K562 (cell line): Measurements from ENCODE around the gene PELI2. TPM values are rescaled to one million over a fixed set of nuclear protein-coding genes. Genes with fewer than 3 reads are reported as not detected.

Experiments
- ATAC-seq: fragments of 200-7000 bp; cut with Tn5 transposase; 3 replicates; pipeline ENCODE4 v1.9.1; 2020; ENCODE audit warnings: moderate library complexity
- BruUV-seq: library from RNA; stranded (reverse); fragments of 400-500 nt; replicated peaks from 2 replicates; lab custom pipeline; 2021; lab: Mats Ljungman, UMichigan
- CTCF ChIA-PET: fragments of 300-600 bp; formaldehyde crosslinking; extraction: SDS; loops from one replicate; lab custom pipeline; 2021; ENCODE audit warnings: low intra/inter-chr PET ratio; lab: Yijun Ruan, JAX
- POLR2A ChIA-PET: fragments of 300-600, 350-650 bp; sonication (Branson Sonifier 250); formaldehyde crosslinking; extraction: SDS; loops from one replicate; lab custom pipeline; 2021; ENCODE audit warnings: antibody characterized with exemption, inconsistent platforms; lab: Yijun Ruan, JAX
- DNase-seq, 4 experiments: peaks; one replicate each; pipeline versions ENCODE4 v3.0.0 to v3.0.0-alpha.2; 2011 to 2018; ENCODE audit warnings: low spot score in 3 of 4, mixed read lengths in 3 of 4; ENCODE audit errors: extremely low read depth in 1 of 4
- FAIRE-seq: peaks from 2 replicates; lab custom pipeline; 2011; peaks lifted over from hg19 to GRCh38; lab: Jason Lieb, UNC
- H2AFZ ChIP-seq: 2 replicates; pipeline ENCODE4 v1.6.0; 2011; ENCODE audit warnings: low read depth, low read length, control low read depth, inconsistent platforms
- H3K27ac ChIP-seq: fragments of 200-600 bp; 3 replicates; pipeline ENCODE4 v1.8.0; 2011; ENCODE audit warnings: low read depth, mild to moderate bottlenecking, control low read depth, inconsistent platforms, low read length, moderate library complexity, mixed read lengths; ENCODE audit errors: extremely low read depth
- H3K27me3 ChIP-seq, 2 experiments: fragments of 300-600 bp in 1 of 2; 2 replicates in 1 of 2; 3 replicates in 1 of 2; pipeline versions ENCODE4 v1.6.0 to v1.8.0; 2011; ENCODE audit warnings: inconsistent platforms in 2 of 2, low read length in 2 of 2, mild to moderate bottlenecking in 1 of 2, mixed read lengths in 1 of 2, moderate library complexity in 1 of 2; ENCODE audit not compliant: control insufficient read depth in 2 of 2, insufficient read depth in 2 of 2
- H3K36me3 ChIP-seq: fragments of 300-600 bp; 3 replicates; pipeline ENCODE4 v1.8.0; 2011; ENCODE audit warnings: mild to moderate bottlenecking, low read length, inconsistent platforms; ENCODE audit not compliant: control insufficient read depth, insufficient read depth
- H3K4me1 ChIP-seq, 2 experiments: fragments of 200-600 bp in 1 of 2; replicated peaks in 1 of 2; 2 replicates in 1 of 2; 3 replicates in 1 of 2; pipeline versions ENCODE4 v1.5.1 to v1.8.0; 2011; ENCODE audit warnings: inconsistent platforms in 2 of 2, low read length in 2 of 2, mild to moderate bottlenecking in 1 of 2, mixed read lengths in 1 of 2, moderate library complexity in 1 of 2; ENCODE audit not compliant: control insufficient read depth in 2 of 2, insufficient read depth in 2 of 2
- H3K4me2 ChIP-seq: 2 replicates; pipeline ENCODE4 v1.6.1; 2011; ENCODE audit warnings: low read length, control low read depth, inconsistent platforms, mixed read lengths; ENCODE audit not compliant: insufficient read depth
- H3K4me3 ChIP-seq: fragments of 200-600 bp; sonication (generic), shearing (Covaris generic); 2 replicates; pipeline ENCODE4 v1.5.1; 2016; ENCODE audit warnings: control low read depth, inconsistent platforms
- H3K79me2 ChIP-seq: fragments of 200-600 bp; 3 replicates; pipeline ENCODE4 v1.8.0; 2011; ENCODE audit warnings: low read length, inconsistent platforms; ENCODE audit not compliant: control insufficient read depth, insufficient read depth
- H3K9ac ChIP-seq, 2 experiments: 2 replicates each; pipeline versions ENCODE4 v1.6.0 to v1.6.1; 2011; ENCODE audit warnings: low read depth in 2 of 2, low read length in 2 of 2, control low read depth in 1 of 2, inconsistent platforms in 1 of 2, mild to moderate bottlenecking in 1 of 2, mixed read lengths in 1 of 2; ENCODE audit not compliant: insufficient read depth in 1 of 2
- H3K9me1 ChIP-seq: one replicate; pipeline ENCODE4 v1.6.0; 2011; ENCODE audit warnings: inconsistent platforms, mild to moderate bottlenecking, low read length, moderate library complexity; ENCODE audit not compliant: control insufficient read depth, insufficient read depth
- H3K9me3 ChIP-seq: replicated peaks from 2 replicates; pipeline ENCODE4 v1.5.1; 2011; ENCODE audit warnings: low read depth, low read length, inconsistent platforms; ENCODE audit not compliant: control insufficient read depth, insufficient read depth
- H4K20me1 ChIP-seq: replicated peaks from 2 replicates; pipeline ENCODE4 v1.6.1; 2011; ENCODE audit warnings: low read length, inconsistent platforms, mixed read lengths; ENCODE audit not compliant: control insufficient read depth, insufficient read depth
- E2F6 ChIP-seq, 2 experiments: IDR thresholded peaks; 2 replicates each; pipeline ENCODE4 v1.6.1; 2011; ENCODE audit warnings: borderline replicate concordance in 1 of 2, control low read depth in 1 of 2, low read depth in 1 of 2, low read length in 1 of 2, mild to moderate bottlenecking in 1 of 2, mixed read lengths in 1 of 2, moderate library complexity in 1 of 2; ENCODE audit not compliant: insufficient read depth in 1 of 2, insufficient read length in 1 of 2, poor library complexity in 1 of 2, severe bottlenecking in 1 of 2; ENCODE audit errors: extremely low read depth in 1 of 2
- ETV5 ChIP-seq: sonication (generic); formaldehyde crosslinking; IDR thresholded peaks from 2 replicates; pipeline ENCODE4 v1.4.0; 2020; ENCODE audit warnings: low read depth, mild to moderate bottlenecking, missing genetic modification reagents
- FOSL1 ChIP-seq: fragments of 200-800 bp; sonication (Bioruptor generic); conservative IDR thresholded peaks from 2 replicates; pipeline ENCODE4 v1.6.1; 2016; ENCODE audit warnings: missing genetic modification characterization, missing compliant biosample characterization
- FOXK1 ChIP-seq: sonication (generic); formaldehyde crosslinking; IDR thresholded peaks from 2 replicates; pipeline ENCODE4 v1.8.0; 2022; ENCODE audit warnings: missing genetic modification reagents, mild to moderate bottlenecking, borderline replicate concordance
- NFATC3 ChIP-seq: fragments of 450-650 bp; IDR thresholded peaks from 2 replicates; pipeline ENCODE4 v1.6.1; 2017; ENCODE audit warnings: mild to moderate bottlenecking
- SMAD2 ChIP-seq: fragments of 150-350 bp; IDR thresholded peaks from 2 replicates; pipeline ENCODE4 v1.6.1; 2014; ENCODE audit warnings: low read depth, mild to moderate bottlenecking, low read length
- TRIM25 ChIP-seq: fragments of 450-650 bp; IDR thresholded peaks from 2 replicates; pipeline ENCODE4 v1.7.0; 2016; ENCODE audit warnings: borderline replicate concordance
- ZBTB2 ChIP-seq: fragments of 450-650 bp; IDR thresholded peaks from 2 replicates; pipeline ENCODE4 v1.6.1; 2016; ENCODE audit warnings: antibody characterized with exemption
- ZNF639 ChIP-seq, 2 experiments: fragments of 200-800 bp in 1 of 2; sonication (Bioruptor generic) in 1 of 2; sonication (generic) in 1 of 2; formaldehyde crosslinking in 1 of 2; IDR thresholded peaks in 1 of 2; conservative IDR thresholded peaks in 1 of 2; 2 replicates each; pipeline versions ENCODE4 v1.5.0 to v1.6.1; 2016 to 2020; ENCODE audit warnings: missing compliant biosample characterization in 1 of 2, missing genetic modification characterization in 1 of 2, missing genetic modification reagents in 1 of 2
- WGBS: fragments of 100-300 bp; shearing (Covaris generic); methylation state at CpG from one replicate; pipeline ENCODE4 v1.1.6; 2016; ENCODE audit warnings: low coverage, mixed read lengths; ENCODE audit not compliant: insufficient coverage; ENCODE audit errors: missing lambda C conversion rate; 5-methylcytosine and 5-hydroxymethylcytosine counted together
- in situ Hi-C: fragments of 300-500 bp; cut with MboI; formaldehyde crosslinking; loops from 4 replicates; pipeline ENCODE4 v1.15.0; 2018; ENCODE audit warnings: inconsistent platforms, mixed read lengths
- intact Hi-C: fragments of 100-400 bp; cut with micrococcal nuclease; formaldehyde crosslinking; loops from 2 replicates; pipeline ENCODE4 v1.14.2; 2022
- polyA plus RNA-seq, 8 experiments: library from polyadenylated mRNA; depleted of rRNA in 4 of 8; stranded (reverse) in 5 of 8; unstranded in 3 of 8; fragments of >200 nt; fragmentation: Nextera tagmentation in 2 of 8; fragmentation: Illumina TruSeq in 1 of 8; extraction: Ambion mirVana in 2 of 8; extraction: Trizol in 1 of 8; gene quantifications; 2 replicates each; pipeline versions ENCODE4 v1.2.1 to v1.2.3, GENCODE V29; 2011 to 2014; ENCODE audit warnings: inconsistent platforms in 1 of 8, missing spikeins in 1 of 8
- total RNA-seq, 7 experiments: library from RNA; depleted of rRNA in 6 of 7; stranded (reverse); fragments of >200 nt in 6 of 7; fragmentation: Illumina TruSeq in 2 of 7; extraction: Trizol in 2 of 7; gene quantifications; 2 replicates each; pipeline versions ENCODE4 v1.2.1 to v1.2.3, GENCODE V29; 2011 to 2021; ENCODE audit warnings: low replicate concordance in 1 of 7

Gene PELI2
- total and polyA plus RNA-seq, 9 of the 15 experiments (the other 6 are each of a cell fraction or from before 2014, with no cell fraction given): 0.20 to 1.5 (median 0.44) TPM

- no peak overlapping the region for H2AFZ ChIP-seq
- CTCF ChIA-PET: no interaction called here
- no peaks in the 10 kb centered on the region for H3K4me1 ChIP-seq
- no peak for ATAC-seq
- no peak overlapping the region for H3K4me2 ChIP-seq
- no peaks in the 10 kb centered on the region for H3K79me2 ChIP-seq
- H3K27me3 ChIP-seq: peaks cover 0 to 31% of the 10 kb centered on the region in 2 experiments; a peak in 3 of 5 replicates
- TF ChIP-seq ZNF639 (CRISPR knock-in tag; conservative IDR thresholded peaks at IDR 0.05 in 1 of 2, IDR thresholded peaks at IDR 0.05 in 1 of 2): no peak
- TF ChIP-seq TRIM25: no peak
- TF ChIP-seq ETV5 (CRISPR knock-in tag): no peak
- no peak for TF ChIP-seq E2F6 (IDR thresholded peaks at IDR 0.05; ENCODE audit: borderline replicate concordance in 1 of 2, extremely low read depth in 1 of 2, insufficient read depth in 1 of 2, insufficient read length in 1 of 2, low read depth in 1 of 2, low read length in 1 of 2, poor library complexity in 1 of 2, severe bottlenecking in 1 of 2)
- TF ChIP-seq SMAD2: no peak
- TF ChIP-seq FOXK1 (CRISPR knock-in tag): no peak
- TF ChIP-seq ZBTB2: no peak
- no peak for TF ChIP-seq NFATC3
- no peak for TF ChIP-seq FOSL1 (tag)
- TF ChIP-seq, all 486 proteins: peak for 0
- intact Hi-C loops (no loop called here), in situ Hi-C loops (no loop called here)
- Histone ChIP-seq H3K9ac (no peak overlapping the region), H4K20me1 (no peaks in the 10 kb centered on the region), H3K36me3 (no peaks in the 10 kb centered on the region), H3K4me3 (no peak overlapping the region), H3K27ac (no peak overlapping the region), H3K9me1 (no peaks in the 10 kb centered on the region), H3K9me3 (no peaks in the 10 kb centered on the region)
- FAIRE-seq: no peak
- BruUV-seq: no TSS peak
- WGBS: 0% methylated on average over 3 of the region's 3 CpGs
- POLR2A ChIA-PET: interaction anchor here (1.1 kb wide), 1 partner anchor 9 kb away, joined by 5 read pairs; no protein-coding TSS in a partner anchor
- DNase-seq: no peak
Observed at GRCh38 chr14:56292970-56293369, 174.8 kb downstream of the PELI2 start.
